Esophagus muscularis mucosa (tissue), 4 donors: ENCODE data around the gene SAXO2. TPM values are rescaled to one million over a fixed set of nuclear protein-coding genes. Genes with fewer than 3 reads are reported as not detected.
"Not testable (repeated sequence)": the region's sequence is repeated elsewhere in the genome, so short reads cannot be mapped to it uniquely, and the experiment has no call there.

Experiments used
- DNase-seq: peaks from one replicate; pipeline ENCODE4 v3.0.0-alpha.2; 2017; ENCODE audit errors: extremely low spot score
- H3K27ac ChIP-seq, 4 donors: fragments of 200-600 bp; sonication (generic); replicated peaks in 1 of 4; 1 replicate in 3 of 4; 2 replicates in 1 of 4; pipeline ENCODE4 v1.5.1; 2016 to 2019; ENCODE audit warnings: mild to moderate bottlenecking in 1 of 4
- H3K27me3 ChIP-seq, 4 donors: fragments of 200-600 bp; sonication (generic); one replicate each; pipeline versions ENCODE4 v1.5.1 to v1.6.0; 2016 to 2019
- H3K36me3 ChIP-seq, 4 donors: fragments of 200-600 bp; sonication (generic); one replicate each; pipeline ENCODE4 v1.5.1; 2016 to 2019
- H3K4me1 ChIP-seq, 4 donors: fragments of 200-600 bp; sonication (generic); one replicate each; pipeline ENCODE4 v1.5.1; 2016 to 2019
- H3K4me3 ChIP-seq, 4 donors: fragments of 200-600 bp; sonication (generic); 1 replicate in 2 of 4; 2 replicates in 2 of 4; pipeline ENCODE4 v1.5.1; 2016 to 2019; ENCODE audit warnings: mild to moderate bottlenecking in 4 of 4, moderate library complexity in 1 of 4
- H3K9me3 ChIP-seq, 4 donors: fragments of 200-600 bp; sonication (generic); 1 replicate in 3 of 4; 2 replicates in 1 of 4; pipeline ENCODE4 v1.5.1; 2016 to 2019
- CTCF ChIP-seq, 3 experiments: fragments of 200-600 bp in 2 of 3; fragments of 450-650 bp in 1 of 3; sonication (generic) in 2 of 3; IDR thresholded peaks; one replicate each; pipeline ENCODE4 v1.5.1; 2017 to 2019; ENCODE audit warnings: antibody characterized with exemption in 3 of 3, mild to moderate bottlenecking in 2 of 3, moderate library complexity in 1 of 3
- EP300 ChIP-seq: sonication (generic); formaldehyde crosslinking; IDR thresholded peaks from one replicate; pipeline ENCODE4 v1.6.1; 2017; ENCODE audit warnings: antibody characterized with exemption
- POLR2A ChIP-seq: fragments of 450-650 bp; IDR thresholded peaks from one replicate; pipeline ENCODE4 v1.6.1; 2017; ENCODE audit warnings: antibody characterized with exemption, moderate library complexity, mild to moderate bottlenecking, low read depth
- POLR2AphosphoS5 ChIP-seq, 2 donors: sonication (generic); formaldehyde crosslinking; IDR thresholded peaks; one replicate each; pipeline ENCODE4 v1.6.1; 2017; ENCODE audit warnings: antibody characterized with exemption in 2 of 2
- WGBS: methylation state at CpG from one replicate; pipeline ENCODE4 v1.1.5; 2018; 5-methylcytosine and 5-hydroxymethylcytosine counted together
- intact Hi-C: fragments of 100-400 bp; cut with DNase I; formaldehyde crosslinking; loops from one replicate; pipeline ENCODE4 v1.15.1; 2023
- total RNA-seq, 4 donors: library from RNA; depleted of rRNA; stranded (reverse); fragments of >200 nt; gene quantifications; one replicate each; pipeline versions ENCODE4 v1.1.0 to v1.2.1, GENCODE V29; 2016

The SAXO2 gene
- total RNA-seq: 1 to 10 TPM in 2 of 4 donors, under 1 TPM in 1, not detected in 1; 0.39 to 1.7 (median 1.3) TPM

GRCh38 chr15:82262422-82263026 lies at the start of gene SAXO2, which contains the start of gene EFL1:
Gene SAXO2, plus strand, starts transcription at chr15:82262818. Its CDS starts 62 bp downstream, at chr15:82262880.
Gene EFL1, minus strand, starts transcription at chr15:82262734. Its CDS starts 956 bp downstream, at chr15:82261778.
- Histone ChIP-seq H3K4me3 (peak within 1 kb of the TSS; percentile 81 to 87 (median 84)), H3K9me3 (no peaks in the 10 kb centered on the region), H3K27ac (peak within 1 kb of the TSS; percentile 77 to 89 (median 82)), H3K4me1 (peaks cover 15 to 34% (median 25%) of the 10 kb centered on the region in 4 donors), H3K27me3 (no peaks in the 10 kb centered on the region), H3K36me3 (peaks cover 6 to 16% (median 8%) of the 10 kb centered on the region in 4 donors)
- peak; percentile 97 for DNase-seq
- peak; percentile 62 to 77 for TF ChIP-seq POLR2AphosphoS5 (IDR thresholded peaks at IDR 0.05)
- no peak for TF ChIP-seq EP300
- WGBS: no CpG with 5 or more reads among the region's 57 CpGs
- intact Hi-C loops: no loop called here

GRCh38 chr15:82216092-82216491 lies 46.5 kb upstream of the SAXO2 start:
- WGBS: 97% methylated on average over 2 of the region's 2 CpGs
- intact Hi-C loops, DNase-seq, H3K9me3 ChIP-seq, H3K4me1 ChIP-seq, H3K27me3 ChIP-seq, H3K27ac ChIP-seq, H3K4me3 ChIP-seq: not testable (repeated sequence)
- peaks cover 0 to 41% (median 22%) of the 10 kb centered on the region in 4 donors for H3K36me3 ChIP-seq

GRCh38 chr15:82221535-82221934 lies 41.1 kb upstream of the SAXO2 start:
- H3K27me3 ChIP-seq, intact Hi-C loops, DNase-seq, H3K4me3 ChIP-seq, H3K27ac ChIP-seq, H3K9me3 ChIP-seq, H3K4me1 ChIP-seq: not testable (repeated sequence)
- WGBS: 56% methylated on average over 2 of the region's 2 CpGs
- H3K36me3 ChIP-seq: peaks cover 0 to 43% (median 25%) of the 10 kb centered on the region in 4 donors

GRCh38 chr15:82228750-82229149 lies 33.9 kb upstream of the SAXO2 start:
- WGBS: 69% methylated on average over 1 of the region's 1 CpG
- H3K4me1 ChIP-seq: no peaks in the 10 kb centered on the region
- no peaks in the 10 kb centered on the region for H3K27me3 ChIP-seq
- no peak overlapping the region for H3K27ac ChIP-seq
- DNase-seq: no peak
- no peak for TF ChIP-seq CTCF (IDR thresholded peaks at IDR 0.05)
- TF ChIP-seq POLR2AphosphoS5 (IDR thresholded peaks at IDR 0.05): no peak
- no peak for TF ChIP-seq POLR2A
- TF ChIP-seq EP300: no peak
- no peak overlapping the region for H3K4me3 ChIP-seq
- no peaks in the 10 kb centered on the region for H3K9me3 ChIP-seq
- H3K36me3 ChIP-seq: peaks cover 0 to 54% (median 27%) of the 10 kb centered on the region in 4 donors
- intact Hi-C loops: no loop called here

- H3K36me3 ChIP-seq: peaks cover 0 to 50% (median 26%) of the 10 kb centered on the region in 4 donors
- intact Hi-C loops: no loop called here
- no peak overlapping the region for H3K27ac ChIP-seq
- H3K27me3 ChIP-seq: no peaks in the 10 kb centered on the region
- H3K4me3 ChIP-seq: no peak overlapping the region
- H3K9me3 ChIP-seq: no peaks in the 10 kb centered on the region
- no peaks in the 10 kb centered on the region for H3K4me1 ChIP-seq
- WGBS: 58% methylated on average over 2 of the region's 2 CpGs
- DNase-seq: no peak
- no peak for TF ChIP-seq POLR2AphosphoS5 (IDR thresholded peaks at IDR 0.05)
- TF ChIP-seq POLR2A: no peak
- TF ChIP-seq CTCF (IDR thresholded peaks at IDR 0.05): no peak
- TF ChIP-seq EP300: no peak
Observed at GRCh38 chr15:82231233-82231632, 31.4 kb upstream of the SAXO2 start.

GRCh38 chr15:82231842-82232241 lies 30.8 kb upstream of the SAXO2 start:
- H3K27ac ChIP-seq: no peak overlapping the region
- no peak for TF ChIP-seq POLR2A
- no peak for TF ChIP-seq POLR2AphosphoS5 (IDR thresholded peaks at IDR 0.05)
- TF ChIP-seq EP300: no peak
- no peak for TF ChIP-seq CTCF (IDR thresholded peaks at IDR 0.05)
- no peaks in the 10 kb centered on the region for H3K4me1 ChIP-seq
- H3K9me3 ChIP-seq: no peaks in the 10 kb centered on the region
- no peak for DNase-seq
- 91% methylated on average over 2 of the region's 2 CpGs for WGBS
- no peak overlapping the region for H3K4me3 ChIP-seq
- H3K36me3 ChIP-seq: peaks cover 0 to 47% (median 20%) of the 10 kb centered on the region in 4 donors
- intact Hi-C loops: no loop called here
- H3K27me3 ChIP-seq: no peaks in the 10 kb centered on the region

- H3K27ac ChIP-seq, DNase-seq, H3K27me3 ChIP-seq, H3K9me3 ChIP-seq, intact Hi-C loops, H3K4me3 ChIP-seq, H3K4me1 ChIP-seq: not testable (repeated sequence)
- peaks cover 6 to 45% (median 26%) of the 10 kb centered on the region in 4 donors for H3K36me3 ChIP-seq
- 67% methylated on average over 3 of the region's 3 CpGs for WGBS
Observed at GRCh38 chr15:82237944-82238534, 24.6 kb upstream of the SAXO2 start.
